Breast epithelium (tissue), 4 donors: ENCODE measurements around the gene CDH5. TPM values are rescaled to one million over a fixed set of nuclear protein-coding genes. Genes with fewer than 3 reads are reported as not detected.

Experiments used
- DNase-seq, 2 donors: peaks; one replicate each; pipeline ENCODE4 v3.0.0-alpha.2; 2019; ENCODE audit warnings: low spot score in 2 of 2
- H3K27ac ChIP-seq, 2 donors: fragments of 200-600 bp; sonication (generic) in 1 of 2; one replicate each; pipeline ENCODE4 v1.5.1; 2016 to 2019; ENCODE audit warnings: mild to moderate bottlenecking in 1 of 2
- H3K27me3 ChIP-seq, 2 donors: fragments of 200-600 bp; sonication (generic) in 1 of 2; one replicate each; pipeline versions ENCODE4 v1.5.1 to v1.6.0; 2017 to 2019; ENCODE audit warnings: control low read depth in 1 of 2, mild to moderate bottlenecking in 1 of 2
- H3K36me3 ChIP-seq: fragments of 200-600 bp; one replicate; pipeline ENCODE4 v1.5.1; 2019
- H3K4me1 ChIP-seq, 2 donors: fragments of 200-600 bp; sonication (generic); one replicate each; pipeline ENCODE4 v1.5.1; 2016 to 2019; ENCODE audit warnings: control low read depth in 1 of 2
- H3K4me3 ChIP-seq, 3 donors: fragments of 200-600 bp; sonication (generic); 1 replicate in 2 of 3; 2 replicates in 1 of 3; pipeline ENCODE4 v1.5.1; 2016 to 2019; ENCODE audit warnings: mild to moderate bottlenecking in 3 of 3, moderate library complexity in 2 of 3
- H3K9me3 ChIP-seq, 2 donors: fragments of 200-600 bp; sonication (generic) in 1 of 2; one replicate each; pipeline ENCODE4 v1.5.1; 2016 to 2019; ENCODE audit warnings: control low read depth in 1 of 2
- POLR2A ChIP-seq: fragments of 450-650 bp; IDR thresholded peaks from one replicate; pipeline ENCODE4 v1.6.1; 2016; ENCODE audit warnings: antibody characterized with exemption, mild to moderate bottlenecking, moderate library complexity
- POLR2AphosphoS5 ChIP-seq, 3 donors: sonication (generic); formaldehyde crosslinking; IDR thresholded peaks; one replicate each; pipeline ENCODE4 v1.6.1; 2017; ENCODE audit warnings: antibody characterized with exemption in 3 of 3
- intact Hi-C: fragments of 100-400 bp; cut with DNase I; formaldehyde crosslinking; loops from one replicate; pipeline ENCODE4 v1.15.1; 2023; ENCODE audit warnings: low total_unique reads
- total RNA-seq, 3 donors: library from RNA; depleted of rRNA; stranded (reverse); fragments of >200 nt; gene quantifications; one replicate each; pipeline ENCODE4 v1.1.0, GENCODE V29; 2016
- TF ChIP-seq, protein P1 (sequence below), 3 donors: fragments of 450-650 bp; IDR thresholded peaks; one replicate each; pipeline ENCODE4 v1.5.1; 2016 to 2017; ENCODE audit warnings: antibody characterized with exemption in 3 of 3, mild to moderate bottlenecking in 3 of 3, moderate library complexity in 3 of 3

CDH5 gene
- total RNA-seq, 3 donors from 2014 or later: 19.2 to 52.8 (median 45.1) TPM

DNA sequence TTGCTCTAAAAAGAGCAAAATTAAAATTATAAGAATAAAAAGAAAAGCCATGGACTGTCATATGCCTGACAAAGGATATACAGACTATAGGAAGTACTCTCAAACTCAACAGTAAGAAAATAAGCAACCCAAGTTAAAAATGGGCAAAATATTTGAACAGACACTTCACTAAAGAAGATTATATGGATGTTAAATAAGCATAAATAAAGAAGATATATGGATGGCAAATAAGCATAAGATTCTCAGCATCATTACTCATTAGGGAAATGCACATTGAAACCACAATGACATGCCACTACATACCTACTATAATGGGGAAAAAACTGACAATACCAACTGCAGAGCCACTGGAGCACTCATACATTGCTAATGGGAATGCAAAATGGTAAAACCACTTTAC, 45.7 kb downstream of the CDH5 start:
- peaks cover 0 to 7% of the 10 kb centered on the region in 2 donors for H3K4me1 ChIP-seq
- DNase-seq: no peak
- TF ChIP-seq, protein P1, sequence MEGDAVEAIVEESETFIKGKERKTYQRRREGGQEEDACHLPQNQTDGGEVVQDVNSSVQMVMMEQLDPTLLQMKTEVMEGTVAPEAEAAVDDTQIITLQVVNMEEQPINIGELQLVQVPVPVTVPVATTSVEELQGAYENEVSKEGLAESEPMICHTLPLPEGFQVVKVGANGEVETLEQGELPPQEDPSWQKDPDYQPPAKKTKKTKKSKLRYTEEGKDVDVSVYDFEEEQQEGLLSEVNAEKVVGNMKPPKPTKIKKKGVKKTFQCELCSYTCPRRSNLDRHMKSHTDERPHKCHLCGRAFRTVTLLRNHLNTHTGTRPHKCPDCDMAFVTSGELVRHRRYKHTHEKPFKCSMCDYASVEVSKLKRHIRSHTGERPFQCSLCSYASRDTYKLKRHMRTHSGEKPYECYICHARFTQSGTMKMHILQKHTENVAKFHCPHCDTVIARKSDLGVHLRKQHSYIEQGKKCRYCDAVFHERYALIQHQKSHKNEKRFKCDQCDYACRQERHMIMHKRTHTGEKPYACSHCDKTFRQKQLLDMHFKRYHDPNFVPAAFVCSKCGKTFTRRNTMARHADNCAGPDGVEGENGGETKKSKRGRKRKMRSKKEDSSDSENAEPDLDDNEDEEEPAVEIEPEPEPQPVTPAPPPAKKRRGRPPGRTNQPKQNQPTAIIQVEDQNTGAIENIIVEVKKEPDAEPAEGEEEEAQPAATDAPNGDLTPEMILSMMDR (IDR thresholded peaks at IDR 0.05): no peak
- TF ChIP-seq POLR2A (no peak), POLR2AphosphoS5 (IDR thresholded peaks at IDR 0.05) (no peak)
- intact Hi-C loops: no loop called here
- H3K27me3 ChIP-seq: no peaks in the 10 kb centered on the region
- H3K27ac ChIP-seq: no peak overlapping the region
- H3K36me3 ChIP-seq: no peaks in the 10 kb centered on the region
- no peak overlapping the region for H3K4me3 ChIP-seq
- no peaks in the 10 kb centered on the region for H3K9me3 ChIP-seq

DNA sequence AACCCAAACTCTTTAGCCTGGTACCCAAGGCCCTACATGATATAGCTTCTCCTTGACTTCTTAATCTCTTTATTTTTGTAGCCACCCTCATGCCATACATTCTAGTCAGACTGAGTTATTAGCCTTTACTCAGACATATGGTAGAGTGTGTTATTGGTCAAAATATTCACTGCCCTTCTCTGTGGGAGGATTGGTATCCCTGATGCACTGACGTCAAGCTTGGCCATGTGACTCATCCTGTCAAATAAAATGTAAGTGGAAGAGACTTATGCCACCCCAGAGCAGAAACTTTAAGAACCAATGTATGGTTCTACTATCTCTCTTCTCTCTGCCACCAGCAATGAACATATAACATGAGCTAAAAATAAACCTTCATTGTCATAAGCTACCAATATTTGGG, 48.4 kb downstream of the CDH5 start:
- H3K4me1 ChIP-seq: no peaks in the 10 kb centered on the region
- intact Hi-C loops: no loop called here
- H3K4me3 ChIP-seq: no peak overlapping the region
- DNase-seq: no peak
- no peak for TF ChIP-seq POLR2AphosphoS5 (IDR thresholded peaks at IDR 0.05)
- TF ChIP-seq POLR2A: no peak
- TF ChIP-seq, protein P1 (IDR thresholded peaks at IDR 0.05): no peak
- H3K36me3 ChIP-seq: no peaks in the 10 kb centered on the region
- no peaks in the 10 kb centered on the region for H3K9me3 ChIP-seq
- no peak overlapping the region for H3K27ac ChIP-seq
- no peaks in the 10 kb centered on the region for H3K27me3 ChIP-seq

DNA sequence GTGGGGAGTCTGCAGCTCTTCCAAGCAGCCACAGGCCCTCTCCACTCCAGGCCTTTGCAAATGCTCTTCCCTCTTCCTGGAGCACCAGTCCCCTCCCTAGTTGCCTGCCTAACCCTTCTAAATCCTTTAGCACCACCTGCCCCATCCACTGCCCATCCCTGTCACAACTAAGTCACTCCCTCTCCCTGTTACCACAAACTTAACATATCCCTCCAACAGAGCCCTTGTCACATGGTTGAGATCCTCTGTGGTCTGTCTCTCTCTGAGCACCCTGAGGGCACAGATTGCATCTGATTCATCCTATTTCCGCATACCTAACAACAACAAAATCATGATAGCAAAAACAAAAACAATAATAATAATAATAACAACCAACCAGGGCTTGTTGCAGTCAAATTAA, 49.6 kb downstream of the CDH5 start:
- intact Hi-C loops: no loop called here
- Histone ChIP-seq H3K27ac (no peak overlapping the region), H3K4me1 (no peaks in the 10 kb centered on the region), H3K4me3 (no peak overlapping the region), H3K27me3 (no peaks in the 10 kb centered on the region), H3K9me3 (no peaks in the 10 kb centered on the region), H3K36me3 (no peaks in the 10 kb centered on the region)
- DNase-seq: no peak
- TF ChIP-seq, protein P1 (IDR thresholded peaks at IDR 0.05): no peak
- TF ChIP-seq POLR2AphosphoS5 (IDR thresholded peaks at IDR 0.05) (no peak), POLR2A (no peak)

DNA sequence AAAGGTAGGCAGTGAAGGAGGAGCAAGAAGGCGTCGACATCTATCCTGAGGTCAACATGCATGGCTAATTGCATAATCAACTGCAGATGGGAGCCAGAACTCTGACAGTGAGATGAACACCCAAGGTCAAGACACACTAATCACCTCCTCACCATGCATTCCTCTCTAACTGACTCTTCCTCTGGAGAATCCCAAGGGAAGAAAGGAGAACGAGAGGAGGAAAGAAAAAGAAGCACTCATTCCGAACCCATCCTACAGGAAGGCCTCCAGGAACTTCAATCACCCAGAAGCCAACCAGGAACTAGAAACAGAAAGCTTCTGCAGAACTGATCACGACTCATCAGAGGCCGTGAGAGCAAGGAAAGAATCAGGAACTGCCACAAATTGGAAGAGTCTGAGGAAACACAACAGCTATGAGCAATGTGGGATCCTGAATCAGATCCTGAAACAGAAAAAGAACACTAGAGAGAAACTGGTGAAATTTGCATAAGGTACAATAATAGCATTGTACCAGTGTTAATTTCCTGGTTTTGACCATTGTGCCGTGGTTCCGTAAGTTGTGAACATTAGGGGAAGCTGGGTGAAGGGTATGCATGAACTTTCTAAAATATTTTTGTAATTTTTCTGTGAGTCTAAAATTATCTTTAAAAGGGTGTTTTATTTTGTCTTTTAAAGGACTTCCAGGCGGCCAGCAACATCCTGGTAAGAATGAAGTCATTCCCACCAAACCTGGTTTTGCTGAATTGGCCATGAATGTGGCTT, 50.6 kb downstream of the CDH5 start:
- no peak overlapping the region for H3K27ac ChIP-seq
- TF ChIP-seq POLR2AphosphoS5 (IDR thresholded peaks at IDR 0.05) (no peak), POLR2A (no peak)
- TF ChIP-seq, protein P1 (IDR thresholded peaks at IDR 0.05): no peak
- no peak overlapping the region for H3K4me3 ChIP-seq
- no peaks in the 10 kb centered on the region for H3K36me3 ChIP-seq
- no peaks in the 10 kb centered on the region for H3K9me3 ChIP-seq
- no peaks in the 10 kb centered on the region for H3K27me3 ChIP-seq
- intact Hi-C loops: no loop called here
- H3K4me1 ChIP-seq: no peaks in the 10 kb centered on the region
- no peak for DNase-seq

DNA sequence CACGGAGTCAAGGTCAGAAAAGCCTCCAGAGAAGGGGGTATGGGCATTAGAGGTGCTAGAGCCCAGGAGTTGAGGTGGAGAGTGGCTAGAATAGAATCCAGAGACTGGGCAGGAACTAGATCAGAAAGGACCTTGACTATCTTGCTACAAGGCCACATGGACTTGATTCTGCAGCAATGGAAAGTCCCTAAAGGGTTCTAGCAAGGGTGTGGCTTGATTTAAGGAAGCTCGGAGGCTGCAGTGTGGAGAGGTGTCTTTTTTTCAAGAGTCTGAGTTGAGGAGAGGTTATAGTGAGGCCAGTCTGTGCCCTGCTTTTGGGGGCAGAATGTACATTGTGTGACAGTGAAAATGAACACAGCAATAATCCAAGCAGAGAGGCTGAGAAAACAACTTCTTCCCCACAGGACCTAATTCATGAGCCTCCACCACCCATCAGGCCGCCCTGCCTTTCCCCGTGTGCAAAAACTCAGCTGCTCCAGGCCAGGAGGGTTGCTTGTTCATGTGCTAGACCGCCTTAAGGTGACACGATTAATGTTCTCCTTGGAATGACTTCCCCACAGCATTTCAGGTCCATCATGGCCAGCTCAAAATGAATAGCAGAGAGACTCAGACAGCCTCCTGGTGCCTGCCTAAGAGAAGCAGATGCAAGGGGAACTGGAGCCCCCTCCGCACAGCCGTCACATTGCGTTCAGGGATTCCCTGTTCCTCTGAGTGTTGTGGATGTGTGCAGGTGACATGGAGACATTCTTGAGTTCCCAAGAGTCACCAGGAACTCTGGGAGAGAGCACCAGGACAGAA, 51.9 kb downstream of the CDH5 start:
- TF ChIP-seq POLR2AphosphoS5 (IDR thresholded peaks at IDR 0.05): no peak
- TF ChIP-seq, protein P1 (IDR thresholded peaks at IDR 0.05): no peak
- TF ChIP-seq POLR2A: no peak
- Histone ChIP-seq H3K4me3 (no peak overlapping the region), H3K27me3 (no peaks in the 10 kb centered on the region), H3K36me3 (no peaks in the 10 kb centered on the region), H3K27ac (no peak overlapping the region), H3K9me3 (no peaks in the 10 kb centered on the region), H3K4me1 (no peaks in the 10 kb centered on the region)
- intact Hi-C loops: no loop called here
- no peak for DNase-seq
